Naive B cell (primary cell): ENCODE measurements around the gene EVX2. TPM values are rescaled to one million over a fixed set of nuclear protein-coding genes. Genes with fewer than 3 reads are reported as not detected.

ENCODE experiments used
- ATAC-seq, 2 donors: fragments of 150-1000 bp; cut with Tn5 transposase; 2 replicates each; pipeline ENCODE4 v1.10.0; 2021; ENCODE audit warnings: low read depth in 2 of 2, mild to moderate bottlenecking in 2 of 2, moderate library complexity in 2 of 2
- DNase-seq: peaks from one replicate; pipeline ENCODE4 v3.0.0; 2022
- H3K27ac Mint-ChIP-seq, 6 donors: one replicate each; pipeline ENCODE4 v1.8.0; 2020 to 2022; ENCODE audit warnings: mild to moderate bottlenecking in 6 of 6, mixed read lengths in 6 of 6, moderate library complexity in 5 of 6, inconsistent platforms in 2 of 6
- H3K27me3 Mint-ChIP-seq, 3 donors: one replicate each; pipeline ENCODE4 v1.8.0; 2021 to 2022; ENCODE audit warnings: mixed read lengths in 3 of 3, mild to moderate bottlenecking in 1 of 3
- H3K36me3 Mint-ChIP-seq, 2 donors: one replicate each; pipeline ENCODE4 v1.8.0; 2020 to 2022; ENCODE audit warnings: mixed read lengths in 2 of 2, inconsistent platforms in 1 of 2, mild to moderate bottlenecking in 1 of 2
- H3K4me1 Mint-ChIP-seq, 3 donors: one replicate each; pipeline ENCODE4 v1.8.0; 2020 to 2022; ENCODE audit warnings: mixed read lengths in 3 of 3, inconsistent platforms in 1 of 3, mild to moderate bottlenecking in 1 of 3, moderate library complexity in 1 of 3
- H3K4me3 Mint-ChIP-seq, 8 donors: one replicate each; pipeline ENCODE4 v1.8.0; 2020 to 2022; ENCODE audit warnings: mild to moderate bottlenecking in 8 of 8, mixed read lengths in 8 of 8, moderate library complexity in 8 of 8, inconsistent platforms in 2 of 8
- H3K9me3 Mint-ChIP-seq, 7 donors: one replicate each; pipeline ENCODE4 v1.8.0; 2020 to 2022; ENCODE audit warnings: mixed read lengths in 7 of 7, mild to moderate bottlenecking in 5 of 7, inconsistent platforms in 2 of 7, moderate library complexity in 1 of 7
- polyA plus RNA-seq, 6 donors: library from polyadenylated mRNA; unstranded; fragments of 300-500 nt; fragmentation: Illumina TruSeq; gene quantifications; one replicate each; pipeline ENCODE4 v1.2.3, GENCODE V29; 2021; ENCODE audit warnings: low read depth in 6 of 6

EVX2 gene
- polyA plus RNA-seq, 6 donors from 2014 or later = not detected

- ATAC-seq (no peak), DNase-seq (no peak)
- peaks cover 0 to 18% (median 7%) of the 10 kb centered on the region in 7 donors for H3K9me3 Mint-ChIP-seq
- H3K27ac Mint-ChIP-seq = peak overlapping the region in 1 of 6 donors; percentile 88
- H3K4me1 Mint-ChIP-seq = peaks cover 22 to 32% (median 31%) of the 10 kb centered on the region in 3 donors
- H3K36me3 Mint-ChIP-seq = peaks cover 0 to 17% of the 10 kb centered on the region in 2 donors
- H3K4me3 Mint-ChIP-seq = peak overlapping the region in 1 of 8 donors; percentile 12
- H3K27me3 Mint-ChIP-seq = peaks cover 68 to 90% (median 87%) of the 10 kb centered on the region in 3 donors
Observed at GRCh38 chr2:176102309-176102866, 18.6 kb upstream of the EVX2 start.

GRCh38 chr2:176101842-176102241, 18.1 kb upstream of the EVX2 start:
- H3K4me1 Mint-ChIP-seq = peaks cover 26 to 37% (median 34%) of the 10 kb centered on the region in 3 donors
- H3K9me3 Mint-ChIP-seq = peaks cover 0 to 18% (median 8%) of the 10 kb centered on the region in 7 donors
- peak overlapping the region in 1 of 8 donors; percentile 57 for H3K4me3 Mint-ChIP-seq
- H3K27ac Mint-ChIP-seq = peak overlapping the region in 1 of 6 donors; percentile 88
- peaks cover 0 to 17% of the 10 kb centered on the region in 2 donors for H3K36me3 Mint-ChIP-seq
- no peak for DNase-seq
- peaks cover 69 to 95% (median 92%) of the 10 kb centered on the region in 3 donors for H3K27me3 Mint-ChIP-seq
- ATAC-seq = no peak

GRCh38 chr2:176101216-176101830, 17.6 kb upstream of the EVX2 start:
- ATAC-seq = no peak
- peak overlapping the region in 2 of 6 donors; percentile 41 to 66 for H3K27ac Mint-ChIP-seq
- H3K27me3 Mint-ChIP-seq = peaks cover 72 to 97% (median 93%) of the 10 kb centered on the region in 3 donors
- peak overlapping the region in 1 of 8 donors; percentile 57 for H3K4me3 Mint-ChIP-seq
- H3K9me3 Mint-ChIP-seq = peaks cover 0 to 17% (median 8%) of the 10 kb centered on the region in 7 donors
- no peak for DNase-seq
- peaks cover 0 to 14% of the 10 kb centered on the region in 2 donors for H3K36me3 Mint-ChIP-seq
- H3K4me1 Mint-ChIP-seq = peaks cover 28 to 38% (median 37%) of the 10 kb centered on the region in 3 donors

- Mint-ChIP-seq H3K9me3 (peaks cover 0 to 13% (median 8%) of the 10 kb centered on the region in 7 donors), H3K27ac (peak overlapping the region in 2 of 6 donors; percentile 66 to 86), H3K4me3 (peak overlapping the region in 4 of 8 donors; percentile 28 to 57 (median 38)), H3K27me3 (peaks cover 72 to 96% (median 89%) of the 10 kb centered on the region in 3 donors), H3K36me3 (peaks cover 0 to 7% of the 10 kb centered on the region in 2 donors), H3K4me1 (peaks cover 22 to 32% (median 32%) of the 10 kb centered on the region in 3 donors)
- DNase-seq (no peak), ATAC-seq (no peak)
Observed at GRCh38 chr2:176100547-176101140, 16.9 kb upstream of the EVX2 start.

GRCh38 chr2:176099728-176100546, 16.2 kb upstream of the EVX2 start, which contains the start of gene HOXD12:
HOXD12 (plus strand) TSS chr2:176099795; CDS start chr2:176099802, 7 bp downstream.
- H3K36me3 Mint-ChIP-seq = peaks cover 0 to 7% of the 10 kb centered on the region in 2 donors
- peak within 1 kb of the TSS in 4 of 8 donors; percentile 33 to 73 (median 46) for H3K4me3 Mint-ChIP-seq
- peaks cover 0 to 13% (median 11%) of the 10 kb centered on the region in 7 donors for H3K9me3 Mint-ChIP-seq
- no peak for DNase-seq
- H3K27ac Mint-ChIP-seq = peak within 1 kb of the TSS in 3 of 6 donors; percentile 27 to 92 (median 86)
- H3K27me3 Mint-ChIP-seq = peaks cover 74 to 96% (median 89%) of the 10 kb centered on the region in 3 donors
- peaks cover 16 to 26% (median 25%) of the 10 kb centered on the region in 3 donors for H3K4me1 Mint-ChIP-seq
- ATAC-seq = no peak

- Mint-ChIP-seq H3K9me3 (peaks cover 0 to 20% (median 11%) of the 10 kb centered on the region in 7 donors), H3K27ac (peak overlapping the region in 3 of 6 donors; percentile 27 to 92 (median 86)), H3K4me3 (peak overlapping the region in 2 of 8 donors; percentile 49 to 73), H3K4me1 (peaks cover 14 to 23% (median 20%) of the 10 kb centered on the region in 3 donors), H3K36me3 (peaks cover 0 to 7% of the 10 kb centered on the region in 2 donors), H3K27me3 (peaks cover 77 to 96% (median 89%) of the 10 kb centered on the region in 3 donors)
- ATAC-seq = no peak
- no peak for DNase-seq
Observed at GRCh38 chr2:176099159-176099727, 15.5 kb upstream of the EVX2 start.

- H3K9me3 Mint-ChIP-seq = peaks cover 0 to 24% (median 11%) of the 10 kb centered on the region in 7 donors
- H3K36me3 Mint-ChIP-seq = peaks cover 0 to 7% of the 10 kb centered on the region in 2 donors
- H3K27me3 Mint-ChIP-seq = peaks cover 77 to 96% (median 89%) of the 10 kb centered on the region in 3 donors
- peaks cover 18 to 26% (median 25%) of the 10 kb centered on the region in 3 donors for H3K4me1 Mint-ChIP-seq
- no peak for DNase-seq
- no peak for ATAC-seq
- H3K4me3 Mint-ChIP-seq = peak overlapping the region in 4 of 8 donors; percentile 25 to 82 (median 61)
- peak overlapping the region in 3 of 6 donors; percentile 27 to 92 (median 86) for H3K27ac Mint-ChIP-seq
Observed at GRCh38 chr2:176098366-176099158, 14.8 kb upstream of the EVX2 start.

GRCh38 chr2:176097820-176098365, 14.1 kb upstream of the EVX2 start:
- Mint-ChIP-seq H3K4me1 (peaks cover 21 to 28% (median 27%) of the 10 kb centered on the region in 3 donors), H3K4me3 (peak overlapping the region; percentile 63 to 86 (median 74)), H3K9me3 (peaks cover 0 to 25% (median 11%) of the 10 kb centered on the region in 7 donors), H3K36me3 (peaks cover 0 to 7% of the 10 kb centered on the region in 2 donors), H3K27ac (peak overlapping the region in 3 of 6 donors; percentile 5 to 60 (median 28)), H3K27me3 (peaks cover 75 to 96% (median 87%) of the 10 kb centered on the region in 3 donors)
- ATAC-seq (no peak), DNase-seq (no peak)

GRCh38 chr2:176096986-176097819, 13.4 kb upstream of the EVX2 start:
- ATAC-seq = peak; percentile 65 to 77
- H3K27me3 Mint-ChIP-seq = peaks cover 68 to 92% (median 84%) of the 10 kb centered on the region in 3 donors
- H3K9me3 Mint-ChIP-seq = peaks cover 0 to 24% (median 11%) of the 10 kb centered on the region in 7 donors
- peaks cover 0 to 5% of the 10 kb centered on the region in 2 donors for H3K36me3 Mint-ChIP-seq
- peak overlapping the region; percentile 63 to 86 (median 74) for H3K4me3 Mint-ChIP-seq
- DNase-seq = peak; percentile 39
- peak overlapping the region in 2 of 6 donors; percentile 5 to 84 for H3K27ac Mint-ChIP-seq
- H3K4me1 Mint-ChIP-seq = peaks cover 25 to 28% (median 27%) of the 10 kb centered on the region in 3 donors

GRCh38 chr2:176096243-176096985, 12.7 kb upstream of the EVX2 start:
- DNase-seq = no peak
- no peak for ATAC-seq
- Mint-ChIP-seq H3K9me3 (peaks cover 0 to 28% (median 18%) of the 10 kb centered on the region in 7 donors), H3K27ac (peak overlapping the region in 1 of 6 donors; percentile 82), H3K4me3 (peak overlapping the region; percentile 63 to 86 (median 74)), H3K4me1 (peaks cover 27 to 29% (median 28%) of the 10 kb centered on the region in 3 donors), H3K27me3 (peaks cover 67 to 92% (median 84%) of the 10 kb centered on the region in 3 donors), H3K36me3 (peaks cover 0 to under 1% of the 10 kb centered on the region in 2 donors)
